IPS-18c (cell line): ENCODE results near the gene CDC42EP4.

Experiments
- H3K4me3 ChIP-seq: 2 replicates; pipeline ENCODE4 v1.7.0; 2013; ENCODE audit warnings: low read depth, mild to moderate bottlenecking, low read length, moderate library complexity; ENCODE audit not compliant: insufficient read depth
- H3K9me3 ChIP-seq: one replicate; pipeline ENCODE4 v1.6.1; 2013; ENCODE audit warnings: mild to moderate bottlenecking, low read length, moderate library complexity; ENCODE audit not compliant: control insufficient read depth, insufficient read depth

Gene CDC42EP4, protein sequence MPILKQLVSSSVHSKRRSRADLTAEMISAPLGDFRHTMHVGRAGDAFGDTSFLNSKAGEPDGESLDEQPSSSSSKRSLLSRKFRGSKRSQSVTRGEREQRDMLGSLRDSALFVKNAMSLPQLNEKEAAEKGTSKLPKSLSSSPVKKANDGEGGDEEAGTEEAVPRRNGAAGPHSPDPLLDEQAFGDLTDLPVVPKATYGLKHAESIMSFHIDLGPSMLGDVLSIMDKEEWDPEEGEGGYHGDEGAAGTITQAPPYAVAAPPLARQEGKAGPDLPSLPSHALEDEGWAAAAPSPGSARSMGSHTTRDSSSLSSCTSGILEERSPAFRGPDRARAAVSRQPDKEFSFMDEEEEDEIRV

GRCh38 chr17:73311781-73312641 lies at the start of gene CDC42EP4:
Gene CDC42EP4 (minus strand): TSS chr17:73312001. CDS start chr17:73286500, 25,501 bp downstream.
- H3K4me3 ChIP-seq, result peak within 1 kb of the TSS; percentile 87
- H3K9me3 ChIP-seq, result no peaks in the 10 kb centered on the region

GRCh38 chr17:73360961-73361761 lies 49.4 kb upstream of the CDC42EP4 start:
- H3K9me3 ChIP-seq, result no peaks in the 10 kb centered on the region
- H3K4me3 ChIP-seq, result peak overlapping the region; percentile 15; the same call in 1 of the 2 replicates

DNA sequence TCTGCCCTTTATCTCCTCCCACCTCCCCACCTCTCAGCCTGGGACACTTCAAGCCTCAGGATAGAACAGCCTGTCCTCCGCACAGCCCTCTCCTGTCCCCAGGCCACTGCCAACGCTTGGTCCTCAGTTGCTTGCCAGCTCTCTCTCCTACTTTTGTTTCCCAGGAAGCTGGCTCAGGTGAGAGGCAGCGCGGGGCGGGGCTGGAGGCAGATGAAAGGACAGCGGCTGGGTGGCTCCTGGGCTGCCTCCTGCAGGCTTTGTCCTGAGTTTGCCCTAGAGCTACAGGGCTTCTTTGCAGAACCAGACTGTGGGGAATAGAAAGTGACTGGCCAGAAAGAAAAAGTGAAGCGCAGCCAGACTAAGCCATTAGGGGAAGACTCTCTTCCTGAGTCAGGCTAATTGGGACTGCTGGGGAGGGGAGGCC lies 48.2 kb upstream of the CDC42EP4 start:
- Histone ChIP-seq H3K9me3 (no peaks in the 10 kb centered on the region), H3K4me3 (no peak overlapping the region; the same call in none of the 2 replicates)

DNA sequence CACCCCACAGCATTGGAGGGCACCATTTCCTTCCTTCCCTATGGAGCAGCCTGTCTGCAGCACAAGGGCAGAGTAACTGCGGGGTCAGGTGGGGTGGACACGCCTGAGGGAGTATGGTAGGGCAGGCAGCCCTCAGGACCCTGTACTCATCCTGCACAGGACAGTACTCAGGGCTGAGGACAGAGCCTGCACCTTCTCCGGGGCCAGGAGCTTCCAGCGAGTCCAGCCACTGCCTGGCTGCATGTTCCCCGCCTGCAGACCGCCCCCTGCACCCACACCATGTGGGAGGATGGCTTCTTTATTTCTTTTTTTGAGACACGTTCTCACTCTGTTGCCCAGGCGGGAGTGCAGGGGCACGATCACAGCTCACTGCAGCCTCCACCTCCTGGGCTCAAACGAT lies 47.6 kb upstream of the CDC42EP4 start:
- no peak overlapping the region for H3K4me3 ChIP-seq

DNA sequence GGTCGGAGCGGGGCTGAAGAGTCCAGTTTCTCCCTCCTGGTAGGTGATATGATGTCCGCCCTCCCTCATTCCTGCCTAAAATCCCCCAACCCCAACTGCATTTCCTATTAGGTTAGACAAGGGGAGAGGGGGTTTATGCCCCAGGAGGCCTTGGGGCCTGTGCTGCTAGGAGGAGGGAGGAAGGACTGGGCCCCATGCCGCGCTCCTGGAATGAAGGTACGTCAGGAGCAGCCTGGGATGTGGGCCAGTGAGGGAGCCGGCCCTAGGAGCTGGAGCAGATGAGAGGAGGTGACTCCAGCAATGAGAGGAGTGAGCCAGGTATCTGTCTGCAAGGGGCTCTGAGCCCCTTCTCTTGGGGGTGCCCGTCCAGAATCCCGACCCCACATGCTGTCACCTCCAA lies 46.9 kb upstream of the CDC42EP4 start:
- no peak overlapping the region for H3K4me3 ChIP-seq
- no peaks in the 10 kb centered on the region for H3K9me3 ChIP-seq

More for the DNA sequence above, 47.6 kb upstream of the CDC42EP4 start:
- no peaks in the 10 kb centered on the region for H3K9me3 ChIP-seq

GRCh38 chr17:73357981-73358380 lies 46.2 kb upstream of the CDC42EP4 start:
- Histone ChIP-seq H3K4me3 (no peak overlapping the region; the same call in 1 of the 2 replicates), H3K9me3 (no peaks in the 10 kb centered on the region)

- Histone ChIP-seq H3K9me3 (no peaks in the 10 kb centered on the region), H3K4me3 (no peak overlapping the region)
Observed at GRCh38 chr17:73357318-73357717, 45.5 kb upstream of the CDC42EP4 start.

- H3K4me3 ChIP-seq, result no peak overlapping the region
- no peaks in the 10 kb centered on the region for H3K9me3 ChIP-seq
Observed at GRCh38 chr17:73356561-73357170, 44.9 kb upstream of the CDC42EP4 start.

DNA sequence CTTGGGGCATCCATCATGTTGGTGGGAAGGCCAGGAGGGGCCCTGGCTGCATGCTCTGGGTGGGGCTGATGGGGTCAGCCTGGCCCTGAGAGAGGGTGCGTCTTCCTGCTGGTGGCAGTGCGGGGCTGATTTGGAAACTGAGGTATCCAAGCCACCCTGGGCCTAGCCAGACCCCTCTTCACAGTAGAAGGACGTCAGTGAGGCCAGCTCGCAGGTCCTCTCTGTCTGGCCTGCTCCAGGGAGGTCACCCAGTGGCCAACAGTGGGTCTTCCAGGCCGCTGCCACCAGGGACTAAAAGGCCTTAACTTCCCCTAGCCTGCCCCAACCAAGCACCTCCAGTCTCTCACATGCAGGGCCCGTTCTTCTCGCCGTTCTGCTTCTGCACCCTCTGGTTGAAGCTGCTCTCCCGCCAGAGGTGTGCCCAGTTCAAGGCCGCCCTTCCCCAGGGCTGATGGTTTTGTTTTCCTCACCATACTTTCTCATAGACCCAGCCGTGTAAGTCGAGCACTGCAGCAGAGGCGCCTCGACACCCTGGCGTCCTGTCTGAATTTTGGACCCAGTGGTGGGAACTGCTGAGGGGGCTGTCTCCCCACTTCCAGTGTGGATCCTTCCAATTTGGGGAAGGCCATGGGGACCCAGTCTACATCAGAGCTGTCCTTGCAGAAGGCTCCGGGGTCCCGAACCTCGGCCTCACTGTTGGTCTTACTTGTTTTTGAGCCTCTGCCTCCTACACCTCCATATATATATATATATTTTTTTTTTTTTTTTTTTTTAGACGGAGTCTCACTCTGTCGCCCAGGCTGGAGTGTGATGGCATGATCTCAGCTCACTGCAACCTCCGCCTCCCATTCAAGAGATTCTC lies 42.9 kb upstream of the CDC42EP4 start:
- Histone ChIP-seq H3K9me3 (no peaks in the 10 kb centered on the region), H3K4me3 (no peak overlapping the region)

GRCh38 chr17:73352261-73352660 lies 40.5 kb upstream of the CDC42EP4 start:
- H3K4me3 ChIP-seq, result no peak overlapping the region
- no peaks in the 10 kb centered on the region for H3K9me3 ChIP-seq

- Histone ChIP-seq H3K9me3 (no peaks in the 10 kb centered on the region), H3K4me3 (no peak overlapping the region)
Observed at GRCh38 chr17:73351764-73352163, 40.0 kb upstream of the CDC42EP4 start.

DNA sequence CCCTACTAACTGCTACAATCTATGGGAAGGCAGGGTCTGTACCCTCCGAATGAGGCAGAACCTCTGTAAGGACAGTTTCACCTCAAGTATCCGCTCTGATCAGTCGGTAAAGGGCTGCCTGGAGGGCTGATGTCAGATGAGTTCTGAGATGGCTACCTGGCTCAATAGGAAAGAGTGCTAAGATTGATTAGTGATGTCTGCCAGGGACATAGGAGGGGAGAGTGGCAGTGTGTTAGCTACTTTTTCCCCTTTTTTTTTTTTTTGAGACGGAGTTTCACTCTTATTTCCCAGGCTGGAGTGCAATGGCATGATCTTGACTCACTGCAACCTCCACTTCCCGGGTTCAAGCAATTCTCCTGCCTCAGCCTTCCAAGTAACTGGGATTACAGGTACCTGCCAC lies 39.1 kb upstream of the CDC42EP4 start:
- Histone ChIP-seq H3K9me3 (no peaks in the 10 kb centered on the region), H3K4me3 (no peak overlapping the region)

DNA sequence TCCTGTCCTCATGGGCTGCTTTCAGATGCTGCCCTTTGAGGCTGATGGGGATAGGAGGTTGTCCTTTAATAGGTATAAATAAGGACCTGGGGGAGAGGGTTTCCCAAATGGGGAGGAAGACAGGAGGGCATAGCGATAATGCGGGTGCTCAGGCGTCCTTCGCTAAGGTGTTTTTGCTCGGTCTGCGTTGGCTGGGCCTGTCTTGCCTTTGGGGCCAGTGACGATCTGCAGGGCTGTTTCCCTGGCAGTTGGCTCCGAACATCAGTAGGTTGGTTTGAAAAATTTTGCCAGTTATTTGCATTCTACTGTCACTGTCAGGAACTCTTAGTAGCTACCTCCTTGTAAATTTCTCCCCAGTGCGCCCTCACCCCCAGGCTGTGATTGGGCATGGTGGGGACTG lies 37.8 kb upstream of the CDC42EP4 start:
- H3K4me3 ChIP-seq, result no peak overlapping the region
- no peaks in the 10 kb centered on the region for H3K9me3 ChIP-seq

DNA sequence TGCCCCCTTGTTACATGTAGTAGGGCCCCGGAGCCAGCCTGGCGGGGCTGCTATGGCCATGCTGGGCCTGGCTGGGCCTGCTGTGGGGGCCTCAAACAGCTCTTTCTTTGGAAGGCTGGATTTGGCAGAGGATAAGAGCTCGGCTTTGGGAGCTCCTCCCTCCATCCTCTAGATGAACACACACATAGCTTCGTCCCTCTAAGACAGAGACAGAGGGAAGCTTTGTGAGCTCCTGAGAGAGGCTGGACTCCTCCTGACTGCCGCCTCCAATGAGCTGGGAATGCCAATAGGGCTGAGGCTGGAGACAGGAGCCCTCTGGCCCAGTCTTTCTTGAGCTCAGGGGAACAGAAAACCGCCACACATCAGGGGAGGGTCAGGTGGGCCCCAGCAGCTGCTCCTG lies 37.3 kb upstream of the CDC42EP4 start:
- no peak overlapping the region for H3K4me3 ChIP-seq
- H3K9me3 ChIP-seq, result no peaks in the 10 kb centered on the region

DNA sequence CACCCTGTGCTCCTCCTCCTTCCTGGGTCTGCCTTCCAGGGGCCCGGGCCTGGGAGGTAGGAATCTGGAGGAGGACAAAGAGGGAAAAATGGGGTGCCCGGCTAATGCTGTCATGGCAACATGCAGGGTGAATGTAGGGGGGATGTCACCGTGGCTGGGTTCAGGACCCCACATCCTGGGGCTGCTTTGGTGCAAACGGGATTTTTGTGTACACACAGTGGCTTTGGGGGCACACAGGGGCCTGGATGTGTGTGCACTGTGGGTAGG lies 37.0 kb upstream of the CDC42EP4 start:
- no peak overlapping the region for H3K4me3 ChIP-seq
- no peaks in the 10 kb centered on the region for H3K9me3 ChIP-seq

DNA sequence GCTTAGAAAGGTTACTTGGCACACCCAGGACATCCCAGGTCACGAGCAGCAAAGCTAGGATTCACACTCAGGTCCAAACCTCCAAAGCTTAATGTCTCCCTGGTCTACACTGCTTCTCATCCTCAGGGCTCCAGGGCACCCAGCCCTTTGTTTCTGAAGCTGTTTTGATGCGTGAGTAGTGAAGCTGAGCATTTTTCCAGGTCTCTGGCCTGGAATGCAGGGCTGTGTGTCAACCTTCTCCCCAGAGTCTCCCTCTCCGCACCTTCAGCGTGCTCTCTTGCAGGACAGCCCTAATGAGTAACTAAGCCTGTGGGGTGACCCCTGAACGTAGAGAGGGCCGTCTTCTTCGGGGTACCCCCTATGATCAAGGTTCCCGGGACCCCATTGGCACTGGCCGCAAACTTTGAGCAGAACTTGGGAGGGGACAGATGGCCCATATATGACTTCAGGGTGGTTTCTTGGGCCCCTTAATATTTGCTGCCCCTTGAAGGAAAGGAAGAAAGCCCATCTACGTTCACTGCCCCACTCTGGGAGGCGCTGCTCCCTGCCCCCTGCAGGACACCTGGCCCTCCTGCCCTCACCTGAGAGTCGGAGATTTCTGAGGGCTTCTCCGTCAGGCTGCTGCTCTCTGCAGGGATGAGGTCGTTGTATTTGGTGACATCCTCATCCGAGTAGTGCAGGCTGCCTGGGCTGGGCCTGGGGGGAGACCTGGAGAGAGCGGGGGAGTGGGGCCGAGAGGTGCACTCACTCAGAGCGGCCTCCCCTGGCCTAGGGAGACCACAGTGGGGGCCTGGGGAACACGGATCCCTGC lies 36.4 kb upstream of the CDC42EP4 start:
- Histone ChIP-seq H3K9me3 (no peaks in the 10 kb centered on the region), H3K4me3 (no peak overlapping the region)
